Measurements from ENCODE around the gene COMMD2. TPM values are rescaled to one million over a fixed set of nuclear protein-coding genes. Genes with fewer than 3 reads are reported as not detected.

Gene COMMD2
- total RNA-seq, 1 experiment from 2014 or later: 64.9 TPM

DNA sequence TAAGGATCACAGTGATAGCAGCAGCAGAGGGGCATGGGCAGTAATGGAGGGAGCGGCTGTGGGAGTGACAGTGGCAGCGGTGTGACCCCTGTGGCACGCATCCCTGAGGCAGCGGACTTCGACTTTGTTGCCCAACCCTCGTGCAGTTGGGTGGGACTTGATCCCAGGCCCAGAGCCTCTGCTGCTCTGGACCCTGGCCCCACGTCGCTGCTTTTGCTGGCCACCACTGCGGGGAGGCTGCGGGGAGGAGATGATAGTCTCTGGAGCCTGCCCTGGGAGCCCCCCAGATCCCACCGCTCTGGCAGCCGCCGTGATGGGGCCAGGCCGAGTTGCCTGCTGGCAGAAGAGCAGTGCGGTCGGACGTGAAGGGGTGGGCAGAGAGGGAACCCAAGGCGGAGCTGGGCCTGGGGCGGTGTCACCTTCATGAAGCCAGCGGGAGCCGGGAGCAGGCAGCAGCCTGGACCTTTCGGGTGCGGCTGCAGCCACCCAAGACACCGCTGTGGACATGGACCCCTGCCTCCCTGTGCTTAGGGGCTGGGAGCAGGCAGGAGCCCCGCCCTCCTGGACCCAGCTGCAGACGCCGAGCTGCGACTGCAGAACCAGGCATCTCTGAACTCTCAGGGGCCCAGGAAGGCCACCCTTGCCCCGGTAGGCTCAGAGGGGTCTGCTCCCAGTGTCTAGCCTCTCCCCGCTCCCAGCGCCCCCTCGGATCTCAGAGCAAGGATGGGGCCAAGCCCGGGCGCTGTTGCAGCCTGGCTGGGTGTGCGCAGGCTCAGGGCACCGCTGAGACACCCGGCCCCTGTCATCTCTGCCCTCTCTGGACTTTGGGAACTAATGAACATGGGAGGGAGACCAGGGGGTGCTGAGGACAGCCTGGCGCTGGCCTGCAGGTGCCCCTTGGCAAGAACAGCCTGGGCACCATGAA lies 38.3 kb downstream of the COMMD2 start:
- no peak overlapping the region for H2BK5ac ChIP-seq (ENCODE audit: insufficient read length, low read length)
- no peaks in the 10 kb centered on the region for H3K79me2 ChIP-seq (ENCODE audit: insufficient read depth, low read length)
- H2BK120ac ChIP-seq (ENCODE audit: low read depth, low read length, poor library complexity, severe bottlenecking): no peak overlapping the region
- no peaks in the 10 kb centered on the region for H3K23me2 ChIP-seq (ENCODE audit: insufficient read length, low read depth, low read length, poor library complexity, severe bottlenecking)
- no peaks in the 10 kb centered on the region for H3K36me3 Mint-ChIP-seq (ENCODE audit: insufficient read depth in 1 of 3, low read depth in 3 of 3)
- WGBS (ENCODE audit: extremely low coverage, insufficient read length, low lambda C conversion rate): no CpG with 5 or more reads among the region's 38 CpGs
- H3K23ac ChIP-seq (ENCODE audit: insufficient read length, low read depth, low read length): no peak overlapping the region
- peaks cover 0 to 4% of the 10 kb centered on the region in 2 experiments; a peak in 1 of 5 replicates for H3K9me3 Mint-ChIP-seq
- no peak overlapping the region for H3T11ph ChIP-seq (ENCODE audit: low read length)
- H2AK5ac ChIP-seq (ENCODE audit: insufficient read length, low read length): no peak overlapping the region
- H2BK20ac ChIP-seq (ENCODE audit: low read depth, low read length, poor library complexity, severe bottlenecking): no peak overlapping the region
- no peak overlapping the region for H3K27ac ChIP-seq (ENCODE audit: insufficient read length, low read depth, low read length)
- no peak overlapping the region for H2BK12ac ChIP-seq (ENCODE audit: insufficient read length, low read depth, low read length)
- no peak overlapping the region for H2BK15ac ChIP-seq (ENCODE audit: low read depth, low read length)
- no peak overlapping the region for H3K9ac ChIP-seq (ENCODE audit: extremely low read depth, insufficient read length, low read length)
- no peak overlapping the region for H3K4ac ChIP-seq (ENCODE audit: low read depth, low read length)
- H3K4me2 ChIP-seq (ENCODE audit: insufficient read depth, insufficient read length, low read length): no peak overlapping the region
- peaks cover 4% of the 10 kb centered on the region in 2 experiments for H3K4me1 Mint-ChIP-seq
- H3K4me3 Mint-ChIP-seq: no peak overlapping the region
- H4K91ac ChIP-seq (ENCODE audit: insufficient read length, low read depth, low read length): no peak overlapping the region
- H3K27me3 ChIP-seq (ENCODE audit: insufficient read depth, low read length): no peaks in the 10 kb centered on the region
- no peak overlapping the region for H3K56ac ChIP-seq (ENCODE audit: insufficient read length, low read depth, low read length)
- no peaks in the 10 kb centered on the region for H3K9me3 ChIP-seq (ENCODE audit: control insufficient read depth, low read depth, low read length)
- no peaks in the 10 kb centered on the region for H3K79me1 ChIP-seq (ENCODE audit: insufficient read depth, low read depth, low read length, poor library complexity, severe bottlenecking)
- no peak overlapping the region for H3K27ac Mint-ChIP-seq
- no peaks in the 10 kb centered on the region; the same call in 1 of the 2 replicates for H3K27me3 Mint-ChIP-seq (ENCODE audit: low read depth)
- no peak overlapping the region for H4K5ac ChIP-seq (ENCODE audit: insufficient read length, low read depth, low read length)
- no peak for DNase-seq
- H4K20me1 ChIP-seq (ENCODE audit: control insufficient read depth, insufficient read depth, insufficient read length): no peaks in the 10 kb centered on the region
- TF ChIP-seq CTCF (conservative IDR thresholded peaks at IDR 0.05): no peak
- H3K14ac ChIP-seq (ENCODE audit: insufficient read depth, low read length): no peak overlapping the region; the same call in 1 of the 2 replicates
- no peaks in the 10 kb centered on the region for H3K4me1 ChIP-seq (ENCODE audit: insufficient read depth, low read length)
- H3K18ac ChIP-seq (ENCODE audit: insufficient read length, low read depth, low read length): no peak overlapping the region
- no peak overlapping the region for H2AFZ ChIP-seq (ENCODE audit: low read length)
- H4K8ac ChIP-seq (replicated peaks; ENCODE audit: insufficient read length, low read depth, low read length): no peak overlapping the region
